Caco-2 (cell line): ENCODE data around the gene MARCKSL1. TPM values are rescaled to one million over a fixed set of nuclear protein-coding genes. Genes with fewer than 3 reads are reported as not detected.

ENCODE experiments used
- BruUV-seq: library from RNA; stranded (reverse); fragments of 400-500 nt; replicated peaks from 2 replicates; lab custom pipeline; 2021; lab: Mats Ljungman, UMichigan
- CTCF ChIA-PET: fragments of 300-600 bp; sonication (Branson Sonifier 250); formaldehyde crosslinking; loops from one replicate; lab custom pipeline; 2022; ENCODE audit warnings: antibody characterized with exemption; lab: Charles Lee
- POLR2A ChIA-PET: fragments of 300-600 bp; sonication (Branson Sonifier 250); formaldehyde crosslinking; loops from one replicate; lab custom pipeline; 2022; ENCODE audit warnings: antibody characterized with exemption; lab: Charles Lee
- DNase-seq, 2 experiments: peaks; one replicate each; pipeline versions ENCODE4 v3.0.0 to v3.0.0-alpha.2; 2020 to 2022
- H3K27me3 ChIP-seq: replicated peaks from 2 replicates; pipeline ENCODE4 v1.6.0; 2011; ENCODE audit warnings: low read length; ENCODE audit not compliant: control insufficient read depth, insufficient read depth
- H3K36me3 ChIP-seq: 2 replicates; pipeline ENCODE4 v1.5.1; 2011; ENCODE audit warnings: low read length; ENCODE audit not compliant: control insufficient read depth, insufficient read depth
- H3K4me1 ChIP-seq: fragments of 250-450 bp; sonication (Bioruptor Pico); 2 replicates; pipeline ENCODE4 v1.5.1; 2020; ENCODE audit warnings: mild to moderate bottlenecking
- H3K4me3 ChIP-seq: 2 replicates; pipeline ENCODE4 v1.5.1; 2011; ENCODE audit warnings: low read depth, mild to moderate bottlenecking, control low read depth, low read length
- H3K9me3 ChIP-seq: fragments of 250-450 bp; sonication (Bioruptor Pico); 2 replicates; pipeline ENCODE4 v1.5.1; 2020; ENCODE audit warnings: mild to moderate bottlenecking, moderate library complexity
- H3K27ac Mint-ChIP-seq: one replicate; pipeline ENCODE4 v1.8.0; 2022; ENCODE audit warnings: mixed read lengths; ENCODE audit not compliant: unreplicated experiment
- H3K27me3 Mint-ChIP-seq: one replicate; pipeline ENCODE4 v1.8.0; 2022; ENCODE audit warnings: mixed read lengths; ENCODE audit not compliant: insufficient read depth, unreplicated experiment
- H3K36me3 Mint-ChIP-seq: one replicate; pipeline ENCODE4 v1.8.0; 2022; ENCODE audit warnings: mild to moderate bottlenecking, mixed read lengths; ENCODE audit not compliant: insufficient read depth, unreplicated experiment
- H3K4me1 Mint-ChIP-seq: one replicate; pipeline ENCODE4 v1.8.0; 2022; ENCODE audit warnings: low read depth, mixed read lengths; ENCODE audit not compliant: unreplicated experiment
- H3K4me3 Mint-ChIP-seq: one replicate; pipeline ENCODE4 v1.8.0; 2022; ENCODE audit warnings: mild to moderate bottlenecking, moderate library complexity, mixed read lengths; ENCODE audit not compliant: unreplicated experiment
- H3K9me3 Mint-ChIP-seq: one replicate; pipeline ENCODE4 v1.8.0; 2022; ENCODE audit warnings: mixed read lengths; ENCODE audit not compliant: unreplicated experiment
- intact Hi-C: fragments of 100-400 bp; cut with micrococcal nuclease; formaldehyde crosslinking; loops from one replicate; pipeline ENCODE4 v1.10.0; 2022; ENCODE audit not compliant: unreplicated experiment
- total RNA-seq: library from RNA; stranded (reverse); gene quantifications from 2 replicates; pipeline ENCODE4 v1.2.3, GENCODE V29; 2022
- TF ChIP-seq, protein P1 (sequence below), 2 experiments: fragments of 200-600 bp in 1 of 2; IDR thresholded peaks; 1 replicate in 1 of 2; 2 replicates in 1 of 2; pipeline versions ENCODE4 v1.5.1 to v1.8.0; 2011 to 2022; ENCODE audit warnings: antibody characterized with exemption in 1 of 2, control low read depth in 1 of 2, inconsistent platforms in 1 of 2, low read depth in 1 of 2, low read length in 1 of 2, mild to moderate bottlenecking in 1 of 2, moderate library complexity in 1 of 2; ENCODE audit not compliant: insufficient read depth in 1 of 2, severe bottlenecking in 1 of 2, unreplicated experiment in 1 of 2

MARCKSL1 gene
- total RNA-seq, 1 experiment from 2014 or later: 150 TPM

DNA sequence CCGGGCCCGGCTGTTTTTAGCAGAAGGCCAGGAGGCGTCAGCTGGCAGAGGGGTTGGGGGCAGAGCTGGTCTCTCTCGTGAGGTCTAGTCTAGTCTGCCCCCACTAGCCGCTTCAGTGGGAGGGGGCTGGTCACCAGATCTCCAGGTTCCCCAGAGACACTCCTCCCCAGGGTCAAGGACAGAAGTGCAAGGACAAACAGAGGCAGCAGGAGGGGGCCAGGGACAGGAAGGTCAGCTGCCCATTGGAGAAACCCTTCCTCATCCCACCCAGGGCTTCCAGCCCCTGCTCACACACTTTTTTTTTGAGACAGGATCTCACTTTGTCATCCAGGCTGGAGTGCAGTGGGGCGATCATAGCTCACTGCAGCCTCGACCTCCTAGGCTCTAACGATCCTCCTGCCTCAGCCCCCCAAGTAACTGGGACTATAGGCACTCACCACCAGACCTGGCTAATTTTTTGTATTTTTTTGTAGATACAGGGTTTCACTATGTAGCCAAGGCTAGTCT, 16.3 kb upstream of the MARCKSL1 start:
- intact Hi-C loops: loop anchor here (5.0 kb wide), 1 partner anchor 135 kb away; no protein-coding TSS in a partner anchor
- H3K27ac Mint-ChIP-seq: no peak overlapping the region
- TF ChIP-seq, protein P1, sequence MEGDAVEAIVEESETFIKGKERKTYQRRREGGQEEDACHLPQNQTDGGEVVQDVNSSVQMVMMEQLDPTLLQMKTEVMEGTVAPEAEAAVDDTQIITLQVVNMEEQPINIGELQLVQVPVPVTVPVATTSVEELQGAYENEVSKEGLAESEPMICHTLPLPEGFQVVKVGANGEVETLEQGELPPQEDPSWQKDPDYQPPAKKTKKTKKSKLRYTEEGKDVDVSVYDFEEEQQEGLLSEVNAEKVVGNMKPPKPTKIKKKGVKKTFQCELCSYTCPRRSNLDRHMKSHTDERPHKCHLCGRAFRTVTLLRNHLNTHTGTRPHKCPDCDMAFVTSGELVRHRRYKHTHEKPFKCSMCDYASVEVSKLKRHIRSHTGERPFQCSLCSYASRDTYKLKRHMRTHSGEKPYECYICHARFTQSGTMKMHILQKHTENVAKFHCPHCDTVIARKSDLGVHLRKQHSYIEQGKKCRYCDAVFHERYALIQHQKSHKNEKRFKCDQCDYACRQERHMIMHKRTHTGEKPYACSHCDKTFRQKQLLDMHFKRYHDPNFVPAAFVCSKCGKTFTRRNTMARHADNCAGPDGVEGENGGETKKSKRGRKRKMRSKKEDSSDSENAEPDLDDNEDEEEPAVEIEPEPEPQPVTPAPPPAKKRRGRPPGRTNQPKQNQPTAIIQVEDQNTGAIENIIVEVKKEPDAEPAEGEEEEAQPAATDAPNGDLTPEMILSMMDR (IDR thresholded peaks at IDR 0.05; ENCODE audit: insufficient read depth in 1 of 2, low read depth in 1 of 2, low read length in 1 of 2, severe bottlenecking in 1 of 2, unreplicated experiment in 1 of 2): no peak
- no peak for DNase-seq
- BruUV-seq: TSS peak; percentile 39
- H3K27me3 Mint-ChIP-seq: no peaks in the 10 kb centered on the region
- ChIA-PET POLR2A (interaction anchor here (1.0 to 2.6 kb wide), 2 partner anchors 16 to 42 kb away, joined by 5 to 17 read pairs; partner anchors contain the start of genes BSDC1 and MARCKSL1), CTCF (interaction anchor here (2.1 kb wide), 1 partner anchor 136 kb away, joined by 10 read pairs; no protein-coding TSS in a partner anchor)
- peaks cover 4% of the 10 kb centered on the region; the same call in 1 of the 2 replicates for H3K4me1 ChIP-seq
- no peaks in the 10 kb centered on the region; the same call in 1 of the 2 replicates for H3K36me3 ChIP-seq
- H3K36me3 Mint-ChIP-seq: peaks cover 8% of the 10 kb centered on the region
- H3K9me3 ChIP-seq: no peaks in the 10 kb centered on the region
- H3K27me3 ChIP-seq: no peaks in the 10 kb centered on the region
- H3K4me1 Mint-ChIP-seq: peaks cover 13% of the 10 kb centered on the region
- peak overlapping the region; percentile 59 for H3K4me3 ChIP-seq
- H3K4me3 Mint-ChIP-seq: peak overlapping the region; percentile 75
- no peaks in the 10 kb centered on the region for H3K9me3 Mint-ChIP-seq

DNA sequence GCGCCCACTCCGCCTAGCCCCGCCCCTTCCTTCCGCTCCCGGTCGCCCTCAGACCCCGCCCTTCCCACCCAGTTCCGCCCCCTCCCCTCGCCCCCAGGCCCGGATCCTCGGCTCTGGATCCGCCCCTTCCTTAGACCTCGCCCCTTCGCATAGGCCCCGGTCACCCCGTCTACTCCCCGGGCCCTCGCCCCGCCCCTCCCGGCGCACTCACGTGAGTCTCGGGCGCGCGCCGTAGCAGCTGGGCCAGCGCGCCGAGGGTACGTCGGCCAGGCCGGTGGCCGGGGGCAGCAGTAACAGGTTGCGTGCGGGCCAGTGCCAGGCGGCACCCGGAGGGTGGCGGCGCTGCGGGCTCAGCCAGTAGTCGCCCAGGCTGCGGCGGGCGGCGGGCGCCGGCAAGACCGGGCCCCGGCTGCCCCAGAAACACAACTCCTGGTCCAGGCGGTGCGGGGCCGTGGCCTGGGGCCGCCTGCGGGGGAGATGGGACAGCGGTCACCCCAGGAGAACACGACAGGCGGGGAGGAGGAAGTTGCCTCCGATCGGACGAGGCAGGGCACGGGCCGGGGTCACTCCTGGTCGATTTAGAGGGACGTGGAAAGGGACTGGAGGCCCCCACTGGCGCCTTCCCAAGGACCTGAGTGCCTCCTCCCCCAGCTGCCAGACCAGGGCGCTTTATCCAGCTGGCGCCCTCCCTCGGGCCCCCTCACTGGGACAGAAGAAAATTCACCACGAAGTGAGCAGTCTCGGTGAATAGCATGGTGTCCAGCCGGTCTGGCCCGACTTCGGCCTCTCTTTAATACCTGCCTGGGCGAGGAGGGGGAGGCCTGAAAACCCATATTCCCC, 15.6 kb upstream of the MARCKSL1 start:
- no peaks in the 10 kb centered on the region for H3K9me3 ChIP-seq
- peaks cover 4% of the 10 kb centered on the region; the same call in 1 of the 2 replicates for H3K4me1 ChIP-seq
- Mint-ChIP-seq H3K27me3 (no peaks in the 10 kb centered on the region), H3K4me1 (peaks cover 16% of the 10 kb centered on the region), H3K4me3 (peak overlapping the region; percentile 75), H3K36me3 (peaks cover 8% of the 10 kb centered on the region), H3K9me3 (no peaks in the 10 kb centered on the region), H3K27ac (no peak overlapping the region)
- intact Hi-C loops: loop anchor here (5.0 kb wide), 1 partner anchor 134 kb away; no protein-coding TSS in a partner anchor
- peak; percentile 93 to 94 for DNase-seq
- BruUV-seq: no TSS peak
- CTCF ChIA-PET: interaction anchor here (0.5 to 2.1 kb wide), 8 partner anchors 43 to 714 kb away, joined by 3 to 10 read pairs (median 4); partner anchors contain the start of genes BSDC1, HDAC1 and RBBP4
- POLR2A ChIA-PET: interaction anchor here (1.0 to 2.6 kb wide), 2 partner anchors 16 to 43 kb away, joined by 5 to 17 read pairs; partner anchors contain the start of genes BSDC1 and MARCKSL1
- H3K36me3 ChIP-seq: no peaks in the 10 kb centered on the region; the same call in 1 of the 2 replicates
- TF ChIP-seq, protein P1 (IDR thresholded peaks at IDR 0.05; ENCODE audit: insufficient read depth in 1 of 2, low read depth in 1 of 2, low read length in 1 of 2, severe bottlenecking in 1 of 2, unreplicated experiment in 1 of 2): peak in 1 of 2 experiments; percentile 18
- H3K4me3 ChIP-seq: peak overlapping the region; percentile 59
- no peaks in the 10 kb centered on the region for H3K27me3 ChIP-seq
